Measurements from ENCODE around the gene ZC3HAV1. TPM values are rescaled to one million over a fixed set of nuclear protein-coding genes. Genes with fewer than 3 reads are reported as not detected.
A peak's percentile ranks its signal among the peaks of the same experiment; 100 is the strongest.

ZC3HAV1 gene
- polyA plus RNA-seq, 4 donors = 7.3 to 21.2 (median 9.8) TPM

GRCh38 chr7:139038691-139039090, 70.8 kb downstream of the ZC3HAV1 start:
- Histone ChIP-seq H3K27ac (ENCODE audit: low read depth in 1 of 3, low read length in 2 of 3) (no peak overlapping the region), H3K4me1 (ENCODE audit: control insufficient read depth in 3 of 3, insufficient read depth in 2 of 3, low read depth in 1 of 3, low read length in 2 of 3) (peaks cover 0 to 7% (median 3%) of the 10 kb centered on the region in 3 donors), H3K4me3 (ENCODE audit: low read depth in 1 of 3, low read length in 3 of 3) (no peak overlapping the region), H3K9me3 (ENCODE audit: control insufficient read depth in 2 of 2, insufficient read depth in 1 of 2, low read depth in 1 of 2, low read length in 1 of 2) (no peaks in the 10 kb centered on the region), H3K36me3 (ENCODE audit: control insufficient read depth in 3 of 3, insufficient read depth in 2 of 3, low read depth in 1 of 3, low read length in 3 of 3) (peaks cover 0 to 6% (median 0%) of the 10 kb centered on the region in 3 donors), H3K27me3 (ENCODE audit: control insufficient read depth in 3 of 3, insufficient read depth in 3 of 3, low read length in 3 of 3) (no peaks in the 10 kb centered on the region)
- DNase-seq (no peak), FAIRE-seq (no peak)
- whole genome bisulfite sequencing, 3 donors = 64 to 92% (median 81%) methylated on average over 2 of the region's 2 CpGs

DNA sequence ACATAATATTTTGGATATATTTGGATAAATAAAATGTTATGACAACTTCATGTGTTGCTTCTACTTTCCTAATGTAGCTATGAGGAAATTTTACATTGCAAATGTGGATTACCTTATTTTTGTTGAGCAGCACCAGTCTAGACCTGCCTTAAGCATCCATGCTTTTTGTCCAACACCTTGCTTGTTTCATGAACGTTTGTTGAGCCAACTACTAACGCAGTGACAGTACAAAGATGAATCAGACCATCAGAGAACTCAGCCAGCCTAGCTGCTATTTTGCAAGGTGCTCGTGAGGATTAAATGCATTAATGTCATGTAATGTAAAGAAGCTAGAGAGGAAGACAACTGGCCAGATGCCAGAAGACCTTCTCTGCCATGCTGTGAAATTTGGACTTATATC, 72.6 kb downstream of the ZC3HAV1 start:
- no peak overlapping the region for H3K27ac ChIP-seq (ENCODE audit: low read depth in 1 of 3, low read length in 2 of 3)
- H3K36me3 ChIP-seq (ENCODE audit: control insufficient read depth in 3 of 3, insufficient read depth in 2 of 3, low read depth in 1 of 3, low read length in 3 of 3) = peaks cover 0 to 18% (median 0%) of the 10 kb centered on the region in 3 donors
- H3K9me3 ChIP-seq (ENCODE audit: control insufficient read depth in 2 of 2, insufficient read depth in 1 of 2, low read depth in 1 of 2, low read length in 1 of 2) = no peaks in the 10 kb centered on the region
- H3K4me3 ChIP-seq (ENCODE audit: low read depth in 1 of 3, low read length in 3 of 3) = no peak overlapping the region
- no peaks in the 10 kb centered on the region for H3K27me3 ChIP-seq (ENCODE audit: control insufficient read depth in 3 of 3, insufficient read depth in 3 of 3, low read length in 3 of 3)
- 74 to 83% (median 77%) methylated on average over 3 of the region's 3 CpGs for WGBS, 3 donors
- H3K4me1 ChIP-seq (ENCODE audit: control insufficient read depth in 3 of 3, insufficient read depth in 2 of 3, low read depth in 1 of 3, low read length in 2 of 3) = peaks cover 0 to 7% (median 3%) of the 10 kb centered on the region in 3 donors
- DNase-seq (no peak), FAIRE-seq (no peak)

GRCh38 chr7:139035586-139036353, 73.8 kb downstream of the ZC3HAV1 start, which contains the start of gene ZC3HAV1L:
Gene ZC3HAV1L (minus strand): TSS chr7:139036042. CDS start chr7:139036017, 25 bp downstream.
- peak within 1 kb of the TSS in 2 of 3 donors; percentile 38 to 83 for H3K27ac ChIP-seq (ENCODE audit: low read depth in 1 of 3, low read length in 2 of 3)
- no peaks in the 10 kb centered on the region for H3K27me3 ChIP-seq (ENCODE audit: control insufficient read depth in 3 of 3, insufficient read depth in 3 of 3, low read length in 3 of 3)
- DNase-seq (peak; percentile 38 to 87), FAIRE-seq (no peak)
- H3K4me1 ChIP-seq (ENCODE audit: control insufficient read depth in 3 of 3, insufficient read depth in 2 of 3, low read depth in 1 of 3, low read length in 2 of 3) = peaks cover 0 to 7% (median 3%) of the 10 kb centered on the region in 3 donors
- H3K9me3 ChIP-seq (ENCODE audit: control insufficient read depth in 2 of 2, insufficient read depth in 1 of 2, low read depth in 1 of 2, low read length in 1 of 2) = no peaks in the 10 kb centered on the region
- peak within 1 kb of the TSS; percentile 58 to 76 (median 68) for H3K4me3 ChIP-seq (ENCODE audit: low read depth in 1 of 3, low read length in 3 of 3)
- peaks cover 0 to 27% (median 0%) of the 10 kb centered on the region in 3 donors for H3K36me3 ChIP-seq (ENCODE audit: control insufficient read depth in 3 of 3, insufficient read depth in 2 of 3, low read depth in 1 of 3, low read length in 3 of 3)
- WGBS, 3 donors = 1 to 6% (median 2%) methylated on average over 51 to 82 of the region's 82 CpGs

DNA sequence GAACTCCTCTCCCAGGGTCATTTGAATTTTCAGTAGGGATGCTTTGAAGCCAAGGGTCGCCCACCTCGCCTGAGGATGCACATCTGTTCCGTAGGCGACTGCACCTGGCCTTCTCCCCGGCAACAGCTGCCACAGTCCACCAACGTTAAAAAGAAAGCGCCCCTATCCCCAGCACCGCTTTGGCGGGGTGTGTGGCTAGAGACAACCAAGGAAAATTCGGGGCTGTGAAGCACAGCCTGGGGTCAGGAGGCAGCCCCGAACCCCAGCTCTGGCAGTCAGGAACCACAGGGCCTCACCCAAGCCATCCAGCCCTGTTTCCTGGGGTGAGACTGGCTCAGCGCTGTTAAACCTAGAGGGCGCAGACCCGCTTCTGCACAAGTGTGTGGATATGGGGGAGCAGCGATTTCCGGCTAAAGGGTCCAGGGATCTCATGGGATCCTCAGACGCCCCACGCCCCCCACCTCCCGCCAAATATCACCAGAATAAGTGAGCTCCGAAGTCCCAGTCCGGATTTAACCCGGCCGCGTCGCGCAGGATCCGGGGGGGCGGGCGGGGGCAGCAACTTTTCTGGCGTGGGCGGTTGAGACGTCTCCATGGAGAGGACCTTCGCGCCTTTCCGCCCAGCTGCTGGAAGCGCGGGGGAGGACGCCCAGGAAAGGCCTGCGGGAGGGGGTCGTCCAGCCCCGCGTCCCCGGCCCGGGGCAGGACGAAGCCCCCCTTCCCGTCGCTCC, 74.5 kb downstream of the ZC3HAV1 start:
- H3K27ac ChIP-seq (ENCODE audit: low read depth in 1 of 3, low read length in 2 of 3) = peak overlapping the region in 1 of 3 donors; percentile 83
- H3K9me3 ChIP-seq (ENCODE audit: control insufficient read depth in 2 of 2, insufficient read depth in 1 of 2, low read depth in 1 of 2, low read length in 1 of 2) = no peaks in the 10 kb centered on the region
- WGBS, 3 donors = 3 to 9% (median 6%) methylated on average over 34 to 47 of the region's 47 CpGs
- FAIRE-seq (no peak), DNase-seq (peak; percentile 35 to 69)
- peak overlapping the region; percentile 58 to 76 (median 68) for H3K4me3 ChIP-seq (ENCODE audit: low read depth in 1 of 3, low read length in 3 of 3)
- H3K36me3 ChIP-seq (ENCODE audit: control insufficient read depth in 3 of 3, insufficient read depth in 2 of 3, low read depth in 1 of 3, low read length in 3 of 3) = peaks cover 0 to 33% (median 0%) of the 10 kb centered on the region in 3 donors
- H3K4me1 ChIP-seq (ENCODE audit: control insufficient read depth in 3 of 3, insufficient read depth in 2 of 3, low read depth in 1 of 3, low read length in 2 of 3) = peaks cover 0 to 7% (median 3%) of the 10 kb centered on the region in 3 donors
- H3K27me3 ChIP-seq (ENCODE audit: control insufficient read depth in 3 of 3, insufficient read depth in 3 of 3, low read length in 3 of 3) = no peaks in the 10 kb centered on the region

DNA sequence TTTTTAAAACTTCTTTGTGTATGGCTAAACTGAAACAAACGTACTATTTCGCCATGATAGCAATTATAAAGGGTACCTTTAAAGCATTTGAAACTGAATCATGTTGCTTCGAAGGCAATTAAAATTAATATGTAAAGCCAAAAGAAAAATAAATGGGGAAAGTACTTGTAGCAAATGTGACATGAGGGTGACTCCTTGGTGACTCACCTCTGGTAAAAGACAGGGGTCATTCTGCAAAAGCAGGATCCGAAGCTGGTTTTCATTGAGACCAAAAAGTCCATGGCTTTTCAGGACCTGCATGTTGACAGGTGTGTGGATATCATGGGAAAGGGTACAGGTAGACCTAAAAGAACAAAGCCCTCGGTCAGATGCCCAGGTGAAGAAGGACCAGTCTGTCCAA, 75.2 kb downstream of the ZC3HAV1 start:
- Histone ChIP-seq H3K36me3 (ENCODE audit: control insufficient read depth in 3 of 3, insufficient read depth in 2 of 3, low read depth in 1 of 3, low read length in 3 of 3) (peaks cover 0 to 39% (median 0%) of the 10 kb centered on the region in 3 donors), H3K9me3 (ENCODE audit: control insufficient read depth in 2 of 2, insufficient read depth in 1 of 2, low read depth in 1 of 2, low read length in 1 of 2) (no peaks in the 10 kb centered on the region), H3K27ac (ENCODE audit: low read depth in 1 of 3, low read length in 2 of 3) (no peak overlapping the region), H3K4me1 (ENCODE audit: control insufficient read depth in 3 of 3, insufficient read depth in 2 of 3, low read depth in 1 of 3, low read length in 2 of 3) (peaks cover 0 to 7% (median 3%) of the 10 kb centered on the region in 3 donors), H3K27me3 (ENCODE audit: control insufficient read depth in 3 of 3, insufficient read depth in 3 of 3, low read length in 3 of 3) (no peaks in the 10 kb centered on the region), H3K4me3 (ENCODE audit: low read depth in 1 of 3, low read length in 3 of 3) (peak overlapping the region in 1 of 3 donors; percentile 58)
- 87 to 92% (median 87%) methylated on average over 5 of the region's 5 CpGs for WGBS, 3 donors
- no peak for DNase-seq
- FAIRE-seq = no peak

DNA sequence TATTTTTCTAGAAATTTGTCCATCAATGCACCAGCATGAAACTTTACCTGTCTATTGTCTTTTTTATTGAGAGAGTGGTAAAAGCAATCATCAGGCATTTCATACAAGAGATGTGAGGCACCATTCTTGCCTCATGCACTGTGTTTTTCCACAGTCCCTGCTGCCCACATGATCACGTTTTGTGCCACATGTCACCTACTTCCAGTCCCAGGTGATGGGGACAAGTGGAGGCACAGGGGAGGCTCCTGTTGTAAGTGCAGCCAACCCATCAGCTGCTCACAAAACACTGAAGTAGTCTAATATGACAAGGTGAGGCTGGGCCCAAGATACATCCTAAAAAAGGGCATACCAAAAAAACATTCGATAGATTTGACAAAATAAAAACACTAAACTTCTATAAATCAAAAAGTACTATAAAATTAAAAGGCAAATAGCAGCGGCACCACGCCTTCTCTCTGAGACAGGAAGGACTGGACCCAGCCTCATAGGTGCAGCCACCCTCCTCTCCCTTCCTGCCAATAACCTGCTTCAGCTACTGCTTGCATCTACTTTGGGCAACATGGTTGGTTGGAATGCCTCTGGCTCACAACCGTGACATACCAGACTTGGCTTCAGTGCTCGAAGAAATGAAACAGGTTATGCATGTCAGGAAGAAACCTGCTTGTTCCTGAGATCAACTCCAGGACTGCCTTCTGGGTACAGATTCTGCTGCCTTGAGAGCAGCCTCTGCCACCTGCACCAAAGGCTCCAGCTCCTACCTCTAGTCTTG, 76.0 kb downstream of the ZC3HAV1 start:
- 86 to 92% (median 88%) methylated on average over 6 of the region's 6 CpGs for WGBS, 3 donors
- Histone ChIP-seq H3K27me3 (ENCODE audit: control insufficient read depth in 3 of 3, insufficient read depth in 3 of 3, low read length in 3 of 3) (no peaks in the 10 kb centered on the region), H3K27ac (ENCODE audit: low read depth in 1 of 3, low read length in 2 of 3) (no peak overlapping the region), H3K4me1 (ENCODE audit: control insufficient read depth in 3 of 3, insufficient read depth in 2 of 3, low read depth in 1 of 3, low read length in 2 of 3) (peaks cover 0 to 7% (median 3%) of the 10 kb centered on the region in 3 donors), H3K4me3 (ENCODE audit: low read depth in 1 of 3, low read length in 3 of 3) (no peak overlapping the region), H3K9me3 (ENCODE audit: control insufficient read depth in 2 of 2, insufficient read depth in 1 of 2, low read depth in 1 of 2, low read length in 1 of 2) (no peaks in the 10 kb centered on the region), H3K36me3 (ENCODE audit: control insufficient read depth in 3 of 3, insufficient read depth in 2 of 3, low read depth in 1 of 3, low read length in 3 of 3) (peaks cover 0 to 43% (median under 1%) of the 10 kb centered on the region in 3 donors)
- FAIRE-seq (no peak), DNase-seq (no peak)

GRCh38 chr7:139032473-139032872, 77.0 kb downstream of the ZC3HAV1 start:
- WGBS, 3 donors = 85 to 98% (median 95%) methylated on average over 4 of the region's 4 CpGs
- Histone ChIP-seq H3K36me3 (ENCODE audit: control insufficient read depth in 3 of 3, insufficient read depth in 2 of 3, low read depth in 1 of 3, low read length in 3 of 3) (peaks cover 0 to 48% (median 6%) of the 10 kb centered on the region in 3 donors), H3K4me1 (ENCODE audit: control insufficient read depth in 3 of 3, insufficient read depth in 2 of 3, low read depth in 1 of 3, low read length in 2 of 3) (peaks cover 0 to 7% (median 3%) of the 10 kb centered on the region in 3 donors), H3K9me3 (ENCODE audit: control insufficient read depth in 2 of 2, insufficient read depth in 1 of 2, low read depth in 1 of 2, low read length in 1 of 2) (no peaks in the 10 kb centered on the region), H3K27ac (ENCODE audit: low read depth in 1 of 3, low read length in 2 of 3) (no peak overlapping the region), H3K27me3 (ENCODE audit: control insufficient read depth in 3 of 3, insufficient read depth in 3 of 3, low read length in 3 of 3) (no peaks in the 10 kb centered on the region), H3K4me3 (ENCODE audit: low read depth in 1 of 3, low read length in 3 of 3) (no peak overlapping the region)
- FAIRE-seq = no peak
- DNase-seq = no peak

GRCh38 chr7:139029353-139029752, 80.2 kb downstream of the ZC3HAV1 start:
- 86 to 89% (median 88%) methylated on average over 3 of the region's 3 CpGs for WGBS, 3 donors
- H3K4me1 ChIP-seq (ENCODE audit: control insufficient read depth in 3 of 3, insufficient read depth in 2 of 3, low read depth in 1 of 3, low read length in 2 of 3) = no peaks in the 10 kb centered on the region
- DNase-seq (no peak), FAIRE-seq (no peak)
- no peak overlapping the region for H3K4me3 ChIP-seq (ENCODE audit: low read depth in 1 of 3, low read length in 3 of 3)
- no peaks in the 10 kb centered on the region for H3K9me3 ChIP-seq (ENCODE audit: control insufficient read depth in 2 of 2, insufficient read depth in 1 of 2, low read depth in 1 of 2, low read length in 1 of 2)
- H3K36me3 ChIP-seq (ENCODE audit: control insufficient read depth in 3 of 3, insufficient read depth in 2 of 3, low read depth in 1 of 3, low read length in 3 of 3) = peaks cover 0 to 63% (median 6%) of the 10 kb centered on the region in 3 donors
- H3K27me3 ChIP-seq (ENCODE audit: control insufficient read depth in 3 of 3, insufficient read depth in 3 of 3, low read length in 3 of 3) = no peaks in the 10 kb centered on the region
- H3K27ac ChIP-seq (ENCODE audit: low read depth in 1 of 3, low read length in 2 of 3) = no peak overlapping the region
